Middle frontal gyrus (tissue), 1 donor: ENCODE results near the gene PCCB.
"Not testable (repeated sequence)": the region's sequence is repeated elsewhere in the genome, so short reads cannot be mapped to it uniquely, and the experiment has no call there.

ENCODE experiments used
- DNase-seq: peaks from one replicate; pipeline ENCODE4 v3.0.0-alpha.2; 2015; ENCODE audit warnings: low spot score; ENCODE audit errors: extremely low spot score

PCCB gene

DNA sequence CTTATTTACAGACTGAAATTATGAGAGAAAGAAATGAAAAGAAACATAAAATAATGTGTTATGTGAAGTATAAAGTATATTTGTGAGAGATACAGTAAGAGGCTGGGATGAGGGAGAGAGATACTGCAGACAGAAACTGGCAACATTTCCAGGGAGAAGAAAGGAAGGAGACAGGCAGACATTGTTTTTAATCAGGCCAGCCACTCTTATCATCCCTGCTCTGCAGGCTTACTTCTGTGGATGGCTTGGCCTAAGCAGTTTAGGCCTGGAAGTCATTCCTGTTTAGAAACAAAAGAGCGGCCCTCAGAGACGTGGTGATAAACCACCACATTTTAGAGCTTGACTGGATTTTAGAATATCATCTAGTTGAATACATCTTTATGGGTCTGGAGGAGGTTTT, 12.4 kb downstream of the PCCB start:
- no peak for DNase-seq

DNA sequence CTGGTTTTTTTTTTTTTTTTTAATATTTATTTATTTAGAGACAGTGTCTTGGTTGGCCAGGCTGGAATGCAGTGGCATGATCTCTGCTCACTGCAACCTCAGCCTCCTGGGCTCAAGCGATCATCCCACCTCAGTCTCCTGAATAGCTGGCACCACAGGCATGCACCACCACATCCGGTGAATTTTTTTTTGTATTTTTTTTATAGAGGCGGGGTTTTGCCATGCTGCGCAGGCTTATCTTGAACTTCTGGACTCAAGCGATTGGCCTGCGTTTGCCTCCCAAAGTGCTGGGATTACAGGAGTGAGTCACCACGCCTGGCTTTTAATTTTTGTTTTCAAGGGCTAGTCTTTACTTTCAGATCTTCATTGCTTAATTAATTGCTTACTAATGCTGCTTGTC, 13.1 kb downstream of the PCCB start:
- no peak for DNase-seq

DNA sequence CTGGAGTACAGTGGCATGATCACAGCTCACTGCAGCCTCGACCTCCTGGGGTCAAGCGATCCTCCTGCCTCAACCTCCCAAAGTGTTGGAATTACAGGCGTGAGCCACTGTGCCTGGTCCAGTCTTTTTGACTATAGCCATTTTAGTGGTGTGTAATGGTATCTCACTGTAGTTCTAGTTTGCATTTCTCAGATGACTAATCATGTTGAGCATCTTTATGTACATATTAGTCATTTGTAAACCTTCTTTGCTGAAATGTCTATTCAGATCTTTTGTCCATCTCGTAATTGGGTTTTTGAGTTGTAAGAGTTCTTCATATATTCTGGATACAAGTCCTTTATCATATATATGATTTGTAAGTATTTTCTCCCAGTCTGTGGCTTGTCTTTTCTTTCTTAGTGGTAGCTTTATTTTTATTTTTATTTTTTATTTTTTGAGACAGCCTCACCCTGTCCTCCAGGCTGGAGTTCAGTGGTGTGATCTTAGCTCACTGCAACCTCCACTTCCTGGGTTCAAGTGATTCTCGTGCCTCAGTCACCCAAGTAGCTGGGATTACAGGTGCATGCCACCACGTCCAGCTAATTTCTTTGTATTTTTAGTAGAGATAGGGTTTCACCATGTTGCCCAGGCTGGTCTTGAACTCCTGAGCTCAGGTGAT, 16.5 kb downstream of the PCCB start:
- not testable (repeated sequence) for DNase-seq

DNA sequence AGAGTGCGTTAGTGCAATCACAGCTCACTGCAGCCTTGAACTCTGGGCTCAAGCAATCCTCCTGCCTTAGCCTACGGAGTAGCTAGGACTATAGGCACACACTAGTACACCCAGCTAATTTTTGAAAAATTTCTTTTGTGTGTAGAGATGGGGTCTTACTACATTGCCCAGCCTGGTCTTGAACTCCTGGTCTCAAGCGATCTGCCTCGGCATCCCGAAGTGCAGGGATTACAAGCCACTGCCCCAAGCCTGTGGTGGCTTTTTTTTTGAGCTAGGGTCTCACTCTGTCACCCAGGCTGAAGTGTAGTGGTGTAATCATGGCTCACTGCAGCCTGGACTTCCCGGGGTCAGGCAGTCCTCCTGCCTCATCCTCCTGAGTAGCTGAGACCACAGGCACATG, 17.1 kb downstream of the PCCB start:
- no peak for DNase-seq

DNA sequence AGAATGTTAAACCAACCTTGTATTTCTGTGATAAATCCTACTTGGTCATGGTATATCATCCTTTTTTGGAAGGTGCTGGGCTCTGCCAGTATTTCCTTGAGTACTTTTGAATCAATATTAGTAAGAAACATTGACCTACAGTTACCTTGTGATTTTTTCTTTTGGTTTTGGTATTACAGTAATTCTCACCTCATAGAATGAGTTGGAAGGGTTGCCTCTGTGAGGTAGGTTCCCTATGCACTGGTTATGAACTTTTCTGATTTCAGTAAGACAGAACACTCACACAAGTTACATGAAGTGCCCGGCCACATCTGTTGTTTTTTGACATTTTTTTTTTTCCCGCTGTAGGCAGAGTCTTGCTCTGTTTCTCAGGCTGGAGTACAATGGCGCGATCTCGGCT, 20.0 kb downstream of the PCCB start:
- DNase-seq = no peak

DNA sequence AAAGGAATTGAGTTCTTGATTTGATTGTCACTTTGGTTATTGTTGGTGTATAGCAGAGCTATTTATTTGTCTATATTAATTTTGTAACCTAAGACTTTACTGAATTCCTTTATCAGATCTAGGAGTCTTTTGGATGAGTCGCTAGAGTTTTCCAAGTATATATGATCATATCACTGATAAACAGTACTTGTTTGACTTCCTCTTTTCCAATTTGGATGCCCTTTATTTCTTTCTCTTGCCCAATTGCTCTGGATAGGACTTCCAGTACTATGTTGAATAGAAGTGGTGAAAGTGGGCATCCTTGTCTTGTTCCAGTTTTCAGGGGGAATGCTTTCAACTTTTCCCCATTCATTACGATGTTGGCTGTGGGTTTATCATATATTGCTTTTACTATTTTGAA, 21.5 kb downstream of the PCCB start:
- not testable (repeated sequence) for DNase-seq

DNA sequence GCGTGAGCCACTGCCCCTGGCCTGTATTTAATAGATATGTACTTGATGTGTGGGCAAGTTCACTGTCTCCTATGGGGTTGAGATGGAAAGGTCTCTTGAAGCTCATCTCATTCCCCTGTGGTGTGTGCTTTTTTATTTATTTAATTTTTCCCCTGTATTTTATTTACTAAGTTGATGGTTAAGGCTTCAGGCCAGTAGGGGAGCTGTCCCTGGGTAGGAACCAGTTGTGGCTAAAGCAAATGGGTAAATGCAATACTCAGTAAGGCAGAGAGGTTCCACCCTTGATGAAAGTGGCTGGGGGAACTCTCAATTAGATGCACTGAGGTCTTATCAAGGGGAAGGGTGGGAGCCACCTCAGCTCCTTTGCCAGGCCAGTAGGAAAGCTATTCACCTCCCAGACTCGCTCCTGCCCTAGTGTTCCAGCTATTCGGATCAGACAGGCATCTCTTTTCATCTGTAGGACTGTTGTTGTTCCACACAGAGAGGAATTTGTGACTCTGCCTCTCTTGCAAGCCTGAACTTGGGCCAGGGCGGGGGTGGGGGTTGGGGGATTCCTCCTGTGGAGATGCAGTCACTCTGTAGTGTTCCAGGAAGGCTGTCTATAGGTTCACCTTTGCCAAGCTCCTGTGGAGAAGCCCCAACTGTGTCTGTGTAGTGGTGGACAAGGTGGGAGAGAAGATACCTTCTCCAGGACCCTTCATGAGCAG, 26.1 kb downstream of the PCCB start:
- DNase-seq = no peak

DNA sequence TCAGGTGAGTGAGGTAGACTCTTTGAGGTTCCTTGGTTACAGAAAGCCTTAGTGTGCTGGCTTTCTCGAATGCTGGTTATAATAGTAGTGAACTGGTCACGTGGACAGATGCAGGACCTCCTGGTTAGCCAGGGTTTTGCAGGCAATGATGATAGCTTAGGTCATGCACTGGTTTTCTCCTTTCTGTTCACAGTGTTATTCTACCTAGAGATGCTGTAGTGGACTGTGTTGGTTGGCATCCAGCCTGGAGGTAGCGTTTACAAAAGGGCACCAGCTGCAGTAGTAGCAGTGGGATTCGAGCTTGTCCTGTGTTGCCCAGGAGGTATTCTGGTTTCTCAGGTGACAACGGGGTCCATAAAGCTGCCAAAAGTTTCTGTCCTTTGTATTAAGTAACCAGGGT, 27.0 kb downstream of the PCCB start:
- DNase-seq = no peak

DNA sequence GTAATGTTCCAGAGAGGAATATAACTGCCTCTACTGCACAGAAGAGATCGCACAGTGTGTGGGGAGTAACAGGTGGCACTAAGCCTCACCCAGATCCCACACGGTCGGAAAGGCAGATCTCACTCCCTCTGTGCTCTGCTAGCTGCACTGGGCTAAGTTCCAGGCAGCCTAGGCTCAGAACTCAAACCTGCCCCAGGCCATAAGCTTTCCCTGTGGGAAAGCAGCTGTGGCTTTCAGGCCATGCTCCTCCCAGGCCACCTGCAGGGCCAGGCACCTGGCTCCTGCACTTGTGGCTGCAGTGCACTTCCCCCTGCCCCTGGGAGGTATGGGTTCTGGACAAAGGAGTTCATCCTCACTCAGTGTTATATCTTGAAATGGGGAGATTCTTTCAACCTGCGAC, 27.5 kb downstream of the PCCB start:
- no peak for DNase-seq

DNA sequence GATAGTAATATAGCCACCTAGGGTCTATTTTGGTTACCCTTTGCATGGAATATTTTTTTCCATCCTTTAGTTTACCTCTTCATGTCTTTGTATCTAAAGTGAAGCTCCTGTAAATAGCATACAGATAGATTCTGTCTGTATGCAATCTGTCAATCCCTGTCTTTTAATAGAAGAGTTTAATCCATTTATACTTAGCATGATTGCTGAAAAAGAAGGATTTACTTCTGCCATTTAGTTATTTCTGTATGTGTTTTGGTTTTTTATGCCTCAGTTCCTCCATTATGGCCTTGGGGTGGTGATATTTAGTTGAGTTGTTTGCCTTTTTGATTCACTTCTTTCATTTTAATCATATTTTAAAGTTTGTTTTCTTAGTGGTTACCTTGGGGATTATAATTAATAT, 29.0 kb downstream of the PCCB start:
- no peak for DNase-seq

DNA sequence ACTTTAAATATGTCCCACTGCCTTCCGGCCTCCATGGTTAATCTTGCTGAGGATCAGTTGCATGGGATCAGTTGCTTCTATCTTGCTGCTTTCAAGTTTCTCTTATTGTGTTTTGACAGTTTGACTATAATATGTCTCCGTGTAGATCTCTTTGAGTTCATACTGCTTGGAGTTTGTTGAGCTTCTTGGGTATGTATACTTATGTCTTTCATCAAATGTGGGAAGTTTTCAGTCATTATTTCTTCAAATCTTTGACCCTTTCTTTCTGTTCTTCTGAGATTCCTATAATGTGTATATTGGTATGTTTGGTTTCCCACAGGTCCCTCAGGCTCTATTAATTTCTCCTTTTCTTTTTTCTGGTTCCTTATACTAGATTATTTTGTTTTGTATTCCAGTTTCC, 30.8 kb downstream of the PCCB start:
- no peak for DNase-seq

DNA sequence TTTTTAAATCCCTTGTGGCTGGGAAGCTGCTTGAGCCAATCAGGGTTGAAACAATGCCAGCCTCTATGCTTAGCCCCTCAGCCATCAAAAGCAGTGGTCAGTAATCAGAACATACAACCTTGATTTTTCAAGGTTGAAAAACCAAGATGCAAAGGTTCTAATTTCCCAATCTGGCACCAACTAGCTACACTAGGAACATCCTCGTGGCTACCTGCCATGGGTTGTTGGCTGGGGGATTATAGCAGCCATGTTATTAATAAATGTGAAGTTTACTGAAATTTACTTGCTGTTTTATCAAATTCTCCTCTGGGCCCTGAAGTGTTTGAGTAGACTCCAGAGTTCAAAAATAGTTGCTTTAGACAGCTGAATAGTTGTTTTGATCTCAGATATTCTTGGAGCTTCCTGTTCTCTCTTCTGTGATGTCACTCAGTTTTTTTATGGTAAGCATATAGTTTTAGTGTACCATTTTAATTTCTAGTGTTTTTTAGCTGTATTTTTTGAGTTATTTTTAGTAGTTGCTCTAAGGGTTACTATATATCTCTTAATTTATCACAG, 31.9 kb downstream of the PCCB start:
- no peak for DNase-seq

DNA sequence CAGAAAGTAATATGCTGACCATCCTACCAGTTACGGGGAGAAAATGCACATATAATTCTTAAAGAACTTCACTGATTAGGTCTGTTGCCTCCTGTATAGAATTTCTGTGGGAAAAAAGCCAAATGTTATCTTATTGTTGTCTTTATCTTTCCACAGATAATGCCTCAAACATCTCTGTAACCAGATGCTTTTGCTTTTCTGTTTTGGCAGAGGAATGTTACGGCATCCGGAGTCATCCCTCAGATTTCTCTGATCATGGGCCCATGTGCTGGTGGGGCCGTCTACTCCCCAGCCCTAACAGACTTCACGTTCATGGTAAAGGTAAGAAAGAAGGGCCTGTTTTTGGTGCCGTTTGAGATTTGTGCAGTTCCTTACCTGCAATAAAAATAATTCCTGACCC, 33.5 kb downstream of the PCCB start:
- no peak for DNase-seq

DNA sequence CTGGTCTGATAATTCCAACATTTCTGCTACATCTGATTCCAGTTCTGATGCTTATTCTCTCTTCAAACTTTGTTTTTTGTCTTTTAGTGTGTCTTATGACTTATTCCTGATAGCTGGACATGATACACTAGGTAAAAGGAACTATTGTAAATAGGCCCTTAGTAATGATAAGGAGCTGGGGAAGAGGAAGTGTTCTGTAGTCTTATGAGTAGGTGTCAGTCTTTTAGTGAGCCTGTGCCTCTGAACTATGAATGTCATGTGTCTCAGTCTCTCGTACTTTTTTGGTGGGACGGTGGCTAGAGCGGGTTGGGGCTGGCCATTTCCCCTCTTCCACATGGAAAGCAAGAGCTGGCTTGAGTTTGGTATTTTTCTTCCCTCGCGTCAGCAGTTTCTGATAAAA, 41.2 kb downstream of the PCCB start:
- DNase-seq = no peak

DNA sequence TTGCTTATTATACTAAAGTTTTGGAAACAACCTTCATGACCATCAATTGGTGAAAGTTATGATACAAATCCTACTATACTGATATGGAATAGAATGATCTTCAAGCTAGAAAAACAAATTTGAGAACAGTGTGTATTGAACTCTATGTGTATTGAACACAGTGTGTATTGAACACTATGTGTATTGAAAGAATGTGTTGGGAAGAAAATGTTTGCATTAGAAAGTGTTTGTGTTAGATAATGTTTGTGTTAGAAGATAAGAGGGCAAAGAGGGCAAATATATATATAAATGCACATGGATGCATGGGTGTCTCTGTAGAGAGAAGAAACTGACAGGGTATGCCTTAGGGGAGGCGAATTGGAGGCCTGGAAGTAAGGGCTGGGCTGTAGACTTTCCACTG, 42.4 kb downstream of the PCCB start:
- DNase-seq = no peak

DNA sequence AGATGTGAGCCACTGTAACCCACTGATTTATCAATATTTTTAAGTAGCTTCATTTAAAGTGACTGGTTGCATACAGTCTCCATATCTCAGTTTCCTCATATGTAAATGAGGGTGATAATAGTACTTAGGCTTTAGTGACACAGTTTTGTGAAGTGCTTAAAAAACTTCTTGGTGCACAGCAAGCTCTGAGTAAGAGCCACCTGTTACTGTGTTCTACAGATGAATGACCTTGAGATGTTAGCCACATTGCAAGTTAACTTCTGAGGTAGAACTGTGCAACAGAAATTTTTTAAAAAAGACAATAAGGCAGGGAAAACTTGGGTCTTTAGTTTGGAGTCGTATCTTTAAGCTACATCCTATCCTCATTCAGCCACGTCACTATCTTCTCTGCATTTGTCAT, 43.1 kb downstream of the PCCB start:
- DNase-seq = no peak

DNA sequence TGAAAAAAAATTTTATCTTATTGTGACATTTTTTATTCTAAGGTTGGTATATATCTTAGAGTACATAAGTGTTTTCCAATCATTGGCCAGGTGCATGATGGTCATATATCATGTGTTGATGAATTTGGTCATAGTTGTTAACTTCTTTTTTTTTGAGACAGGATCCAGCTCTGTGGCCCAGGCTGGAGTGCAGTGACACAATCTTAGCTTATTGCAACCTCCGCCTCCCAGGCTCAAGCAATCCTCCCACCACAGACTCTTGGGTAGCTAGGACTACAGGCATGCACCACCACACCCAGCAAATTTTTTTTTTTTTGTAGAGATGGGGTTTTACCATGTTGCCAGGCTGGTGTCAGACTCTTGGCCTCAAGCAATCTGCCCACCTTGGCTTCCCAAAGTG, 44.0 kb downstream of the PCCB start:
- DNase-seq = no peak

DNA sequence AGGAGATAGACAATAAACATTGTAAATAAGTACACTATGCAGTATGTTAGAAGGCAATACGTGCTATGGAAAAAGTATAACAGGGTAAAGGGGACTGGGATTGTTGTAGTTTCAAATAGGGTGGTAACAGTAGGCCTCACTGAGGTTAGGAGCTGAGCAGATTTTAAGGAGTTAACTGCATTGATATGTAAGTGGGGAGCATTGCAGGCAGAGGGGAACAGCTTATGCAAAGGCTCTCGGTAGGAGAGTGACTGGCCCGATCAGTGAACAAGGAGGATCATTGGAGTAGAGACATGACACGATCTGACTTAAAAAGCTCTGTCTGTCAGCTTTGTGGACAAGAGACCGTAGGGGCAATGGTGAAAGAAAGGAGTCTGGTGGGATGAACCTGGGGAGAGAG, 46.8 kb downstream of the PCCB start:
- DNase-seq = no peak

DNA sequence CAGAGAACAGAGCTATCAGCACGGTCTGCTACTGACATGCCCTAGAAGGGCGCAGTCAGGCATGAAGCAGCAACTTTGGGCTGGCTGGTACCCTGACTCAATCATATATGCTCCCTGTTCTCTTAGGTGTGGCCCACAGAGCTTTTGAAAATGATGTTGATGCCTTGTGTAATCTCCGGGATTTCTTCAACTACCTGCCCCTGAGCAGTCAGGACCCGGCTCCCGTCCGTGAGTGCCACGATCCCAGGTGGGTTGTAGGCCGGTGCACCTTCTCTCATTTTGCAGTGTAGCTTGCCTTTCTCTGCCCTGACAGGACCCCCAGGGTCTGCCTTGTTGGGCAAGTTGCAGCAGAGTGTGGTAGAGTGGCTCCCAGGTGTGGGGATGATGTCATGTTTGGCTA, 47.7 kb downstream of the PCCB start:
- no peak for DNase-seq

DNA sequence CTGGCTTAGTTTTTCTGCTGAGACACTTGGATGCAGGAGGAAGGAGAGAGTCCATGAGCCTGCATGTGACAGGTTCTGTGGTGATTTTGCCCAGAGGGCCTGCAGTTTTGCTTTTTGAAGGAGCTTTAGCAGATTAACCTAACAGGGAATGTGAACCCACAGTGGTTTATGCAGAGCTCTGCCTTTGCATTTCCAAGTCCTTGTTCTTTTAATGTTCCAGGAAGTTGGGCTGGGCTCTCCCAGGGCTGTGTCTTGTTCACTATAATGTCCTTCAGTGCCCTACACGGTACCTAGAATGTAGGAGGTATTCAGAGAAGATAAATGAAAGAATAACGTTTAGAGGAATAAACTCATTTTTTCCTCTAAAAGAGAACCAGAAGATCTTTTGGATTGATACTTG, 50.3 kb downstream of the PCCB start:
- DNase-seq = no peak

DNA sequence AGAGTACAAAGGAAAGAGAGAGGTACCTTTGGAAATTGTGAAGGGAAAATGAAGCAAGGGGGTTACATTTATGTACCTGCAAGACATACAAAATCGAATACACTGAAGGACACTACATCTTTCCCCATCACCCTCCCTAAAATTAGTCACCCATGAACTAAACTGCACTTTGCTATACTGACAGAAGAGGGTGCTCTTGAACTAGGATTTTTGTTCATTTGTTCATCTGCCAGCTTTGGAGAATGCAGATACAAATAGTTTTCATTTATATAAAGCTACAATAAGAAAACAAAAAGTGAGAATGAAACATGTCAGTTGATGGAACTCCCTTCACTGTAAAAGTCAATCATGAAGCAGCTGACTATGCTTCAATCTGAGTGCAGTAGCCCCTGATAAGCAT, 55.7 kb downstream of the PCCB start:
- DNase-seq = no peak

DNA sequence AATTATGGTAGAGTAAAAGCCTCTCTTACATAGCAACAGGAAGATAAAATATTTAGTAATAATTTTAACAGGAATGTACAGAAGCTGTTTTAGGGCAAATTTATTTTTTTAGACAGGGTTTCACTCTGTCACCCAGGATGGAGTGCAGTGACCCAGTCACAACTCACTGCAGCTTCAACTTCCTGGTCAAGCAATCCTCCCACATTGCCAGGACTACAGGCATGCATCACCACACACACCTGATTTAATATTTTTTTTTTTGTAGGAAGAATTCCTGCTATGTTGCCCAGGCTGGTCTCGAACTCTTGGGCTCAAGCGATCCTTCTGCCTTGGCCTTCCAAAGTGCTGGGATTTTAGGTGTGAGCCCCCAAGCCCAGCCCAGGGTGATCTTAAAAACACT, 61.1 kb downstream of the PCCB start:
- DNase-seq = no peak

DNA sequence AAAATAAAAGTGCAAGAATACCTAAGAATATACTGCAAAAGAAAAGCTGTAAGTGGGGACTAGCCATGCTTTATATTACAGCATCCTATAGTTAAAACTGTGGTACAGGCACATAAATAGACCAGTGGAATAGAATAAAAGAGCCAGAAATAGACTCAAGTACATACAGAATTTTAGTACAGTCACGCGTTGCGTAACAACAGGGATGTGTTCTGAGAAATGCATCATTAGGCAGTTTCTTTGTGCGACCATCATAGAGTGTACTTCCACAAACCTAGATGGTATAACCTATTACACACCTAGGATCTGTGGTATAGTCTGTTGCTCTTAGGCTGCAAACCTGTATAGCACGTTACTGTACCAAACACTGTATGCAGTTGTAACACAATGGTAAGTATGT, 61.8 kb downstream of the PCCB start:
- peak; percentile 12 for DNase-seq
